ENCODE data around the gene MYO1G. TPM values are rescaled to one million over a fixed set of nuclear protein-coding genes. Genes with fewer than 3 reads are reported as not detected.
A peak's percentile ranks its signal among the peaks of the same experiment; 100 is the strongest.

MYO1G gene
- total and polyA plus RNA-seq, 9 of the 15 experiments (the other 6 are each of a cell fraction or from before 2014, with no cell fraction given): 0.03 to 0.62 (median 0.13) TPM; not detected in 1

GRCh38 chr7:44967571-44968446 lies 11.0 kb downstream of the MYO1G start (continued):
- TF ChIP-seq ZBTB11 (CRISPR knock-in tag; IDR thresholded peaks at IDR 0.05): no peak
- TF ChIP-seq MAX (CRISPR knock-in tag; IDR thresholded peaks at IDR 0.05): peak; percentile 63; the same call in 1 of the 2 replicates
- TF ChIP-seq HDAC1 (IDR thresholded peaks at IDR 0.05): peak in 1 of 2 experiments; percentile 52; a peak in 2 of 4 replicates
- peak; percentile 83 to 94 for TF ChIP-seq KDM1A (IDR thresholded peaks at IDR 0.05)
- TF ChIP-seq BRF1 (IDR thresholded peaks at IDR 0.05; ENCODE audit: borderline replicate concordance, extremely low read depth, insufficient read length): no peak
- 0 out of 2 replicates have a peak, but pooled peaks have one; percentile 35 for TF ChIP-seq ZFX (CRISPR knock-in tag; IDR thresholded peaks at IDR 0.05)
- TF ChIP-seq JUND (IDR thresholded peaks at IDR 0.05; ENCODE audit: borderline replicate concordance, low read depth, low read length): 0 out of 2 replicates have a peak, but pooled peaks have one; percentile 5
- no peak for TF ChIP-seq JUND (tag; IDR thresholded peaks at IDR 0.05; ENCODE audit: borderline replicate concordance, low read depth, low read length)
- TF ChIP-seq E2F6 (IDR thresholded peaks at IDR 0.05; ENCODE audit: borderline replicate concordance in 1 of 2, extremely low read depth in 1 of 2, insufficient read depth in 1 of 2, insufficient read length in 1 of 2, low read depth in 1 of 2, low read length in 1 of 2, poor library complexity in 1 of 2, severe bottlenecking in 1 of 2): peak in 1 of 2 experiments; percentile 40
- peak; percentile 75; the same call in 1 of the 2 replicates for TF ChIP-seq STAG1 (CRISPR knock-in tag; IDR thresholded peaks at IDR 0.05; ENCODE audit: borderline replicate concordance)
